Panc1 (cell line): ENCODE results near the gene SLF1.

Experiments
- CTCF ChIP-seq: fragments of 450-650 bp; IDR thresholded peaks from 2 replicates; pipeline ENCODE4 v1.5.1; 2017; ENCODE audit warnings: mild to moderate bottlenecking
- POLR2AphosphoS5 ChIP-seq: IDR thresholded peaks from 2 replicates; pipeline ENCODE4 v1.6.1; 2012; ENCODE audit warnings: mild to moderate bottlenecking, low read depth, low read length, moderate library complexity
- REST ChIP-seq, 2 experiments: IDR thresholded peaks; 2 replicates each; pipeline ENCODE4 v1.6.1; 2011 to 2012; ENCODE audit warnings: low read depth in 2 of 2, control low read depth in 1 of 2, low read length in 1 of 2, mild to moderate bottlenecking in 1 of 2, moderate library complexity in 1 of 2; ENCODE audit not compliant: insufficient read depth in 1 of 2
- SIN3A ChIP-seq: IDR thresholded peaks from 2 replicates; pipeline ENCODE4 v1.6.1; 2012; ENCODE audit warnings: low read depth, mild to moderate bottlenecking, low read length, moderate library complexity, borderline replicate concordance; ENCODE audit not compliant: insufficient read depth
- TCF7L2 ChIP-seq: IDR thresholded peaks from 2 replicates; pipeline ENCODE4 v1.6.1; 2011; ENCODE audit warnings: mild to moderate bottlenecking, low read depth, low read length, inconsistent platforms

DNA sequence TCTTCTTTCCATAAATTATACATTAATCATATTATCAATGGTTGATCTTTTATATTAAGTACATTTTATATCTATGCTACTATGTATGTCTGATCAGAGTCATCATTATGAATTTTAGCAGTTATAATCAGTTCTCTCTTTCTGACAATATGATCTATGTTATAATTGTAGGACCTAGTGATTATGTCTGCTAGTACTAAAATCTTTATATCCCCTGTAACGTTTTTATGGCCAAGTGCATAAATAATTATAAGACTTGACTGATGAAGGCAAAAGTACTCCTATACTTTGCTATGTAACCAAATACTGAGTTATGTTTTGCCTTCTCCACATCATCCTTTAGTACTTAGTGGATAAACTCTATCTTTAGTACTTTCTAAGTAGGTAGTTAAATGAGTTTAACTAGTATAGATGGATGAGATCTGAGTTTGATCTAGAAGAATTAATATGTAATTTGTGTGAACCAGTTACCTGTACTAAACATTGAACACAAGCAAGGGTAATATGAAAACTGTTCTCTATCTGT is 75.4 kb downstream of the SLF1 start:
- no peak for TF ChIP-seq SIN3A
- no peak for TF ChIP-seq CTCF
- TF ChIP-seq POLR2AphosphoS5: no peak
- TF ChIP-seq REST (IDR thresholded peaks at IDR 0.05; ENCODE audit: insufficient read depth in 1 of 2, low read depth in 2 of 2, low read length in 1 of 2): no peak
- TF ChIP-seq TCF7L2: no peak
